ENCODE data around the gene ZCCHC3.

- no peak for TF ChIP-seq CTCF (IDR thresholded peaks at IDR 0.05)
- no peak for TF ChIP-seq POLR2AphosphoS5 (IDR thresholded peaks at IDR 0.05)
These were observed 1.5 kb downstream of the ZCCHC3 start for GRCh38 chr20:298776-299391.

Measured in stomach (tissue), 4 donors.